Dermis blood vessel endothelial cell (primary cell): ENCODE measurements around the gene ZFHX2. TPM values are rescaled to one million over a fixed set of nuclear protein-coding genes. Genes with fewer than 3 reads are reported as not detected.

Experiments used
- DNase-seq: peaks from one replicate; pipeline ENCODE4 v3.0.0; 2010
- total RNA-seq: library from RNA; depleted of rRNA; stranded (reverse); fragments of >200 nt; gene quantifications from 2 replicates; pipeline ENCODE4 v1.2.3, GENCODE V29; 2014

The ZFHX2 gene
- total RNA-seq, 1 donor from 2014 or later: 0.17 TPM

GRCh38 chr14:23572524-23572828 is 20.9 kb upstream of the ZFHX2 start:
- DNase-seq: no peak

DNA sequence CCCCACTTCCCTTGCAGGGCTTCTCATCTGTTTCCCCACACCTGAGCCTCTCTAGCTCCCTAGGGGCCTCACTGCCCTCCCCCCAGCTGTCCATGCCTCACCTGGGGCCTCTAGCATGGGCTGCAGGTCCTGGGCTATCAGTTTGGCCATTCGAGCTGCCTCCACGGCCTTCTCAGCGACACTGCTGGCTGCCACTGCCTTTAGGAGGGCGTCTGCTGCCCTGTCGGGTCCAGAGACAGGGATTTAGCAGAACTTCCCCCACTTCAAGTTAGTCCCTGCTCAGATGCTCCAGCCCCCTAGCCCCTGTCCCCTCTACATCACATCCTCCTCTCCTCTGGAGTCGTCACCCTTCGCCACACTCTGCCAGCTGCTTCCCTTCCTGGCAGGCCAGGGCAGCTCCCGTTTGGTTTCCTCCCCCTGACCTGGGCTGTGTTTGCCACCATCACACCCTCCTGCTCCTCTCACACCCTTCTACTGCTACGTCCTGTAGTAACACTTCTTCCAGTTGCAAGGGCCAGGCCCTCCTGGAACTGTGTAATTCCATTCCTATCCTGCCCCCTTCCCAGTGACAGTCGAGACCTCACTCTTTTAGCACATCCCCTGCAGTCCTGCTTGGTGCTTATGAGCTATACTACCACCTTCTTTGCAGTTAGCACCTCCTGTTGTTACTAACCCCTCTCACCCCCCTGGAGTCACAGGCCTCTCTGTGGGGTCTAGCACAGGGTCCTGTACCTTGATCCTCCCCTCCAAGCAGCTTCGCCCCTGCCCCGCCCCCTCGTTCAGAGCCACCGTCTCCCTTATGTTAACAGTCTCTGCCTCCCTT is 20.3 kb upstream of the ZFHX2 start:
- DNase-seq: no peak

DNA sequence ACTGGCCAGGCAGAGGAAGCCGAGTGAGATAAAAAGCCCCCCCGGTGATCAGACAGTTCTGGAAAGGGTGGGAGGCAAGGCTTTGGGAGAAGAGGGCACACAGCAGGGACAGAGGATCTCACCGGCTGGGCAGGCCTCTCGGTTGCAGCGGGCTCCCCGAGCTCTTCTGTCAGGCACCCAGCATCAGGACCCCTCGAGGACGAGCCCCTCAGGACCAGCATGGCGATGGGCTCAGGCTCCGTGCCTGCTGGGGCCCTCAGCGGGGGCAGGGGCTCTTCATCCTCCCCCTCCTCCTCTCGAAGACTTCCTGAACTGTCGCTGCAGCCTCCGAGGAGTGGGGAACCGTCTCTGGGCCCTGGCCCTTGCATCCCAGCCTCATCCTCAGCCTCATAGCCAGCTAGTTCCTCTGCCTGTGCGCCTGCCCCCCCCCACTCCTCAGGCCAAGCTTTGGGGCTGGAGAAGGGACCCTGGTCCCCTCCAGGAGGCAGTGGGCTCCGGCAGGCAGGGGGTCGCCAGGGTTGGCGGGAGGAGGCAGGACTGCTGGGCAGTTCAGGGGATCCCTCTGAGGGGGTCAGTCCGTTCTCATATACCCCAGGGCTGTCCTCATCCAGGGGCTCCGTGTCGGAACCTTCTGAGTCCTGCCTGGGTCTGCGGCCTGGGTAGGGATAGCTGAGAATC is 19.4 kb upstream of the ZFHX2 start:
- DNase-seq: no peak

DNA sequence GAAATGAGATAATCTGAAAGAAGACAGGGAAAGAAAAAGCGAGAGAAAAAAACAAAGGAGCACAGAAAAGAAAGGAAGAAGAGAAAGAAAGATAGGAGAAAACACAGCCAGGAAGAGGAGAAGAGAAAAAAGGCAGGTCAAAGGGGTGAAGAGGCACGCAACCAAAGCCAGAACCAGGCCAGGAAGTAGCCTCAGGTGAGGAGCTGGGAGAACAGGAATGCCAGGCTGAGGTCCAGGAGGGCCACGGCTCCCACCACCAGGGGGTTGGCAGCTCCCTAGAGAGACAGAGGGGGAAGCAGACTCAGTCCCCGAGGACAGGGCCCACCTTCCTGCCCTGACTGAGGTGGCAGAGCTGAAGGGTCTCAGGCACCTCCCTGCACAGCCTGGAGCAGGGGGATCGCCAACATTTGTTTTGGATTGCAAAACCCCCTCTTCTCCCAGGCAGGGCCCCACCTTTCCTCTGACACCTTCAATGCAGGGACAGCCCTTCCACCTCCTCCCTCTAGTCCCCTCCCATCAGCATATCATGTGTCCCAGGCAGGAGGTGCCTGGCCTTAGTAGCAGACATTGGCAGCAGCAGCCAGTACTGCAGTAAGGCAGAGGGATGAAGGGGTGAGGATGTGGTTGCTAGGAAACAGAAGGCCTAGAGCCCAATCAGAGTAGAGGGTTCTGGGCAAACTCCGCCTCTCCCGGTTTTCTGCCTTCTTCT is 18.0 kb upstream of the ZFHX2 start:
- no peak for DNase-seq

GRCh38 chr14:23568600-23569331 is 17.2 kb upstream of the ZFHX2 start:
- peak; percentile 42 for DNase-seq

DNA sequence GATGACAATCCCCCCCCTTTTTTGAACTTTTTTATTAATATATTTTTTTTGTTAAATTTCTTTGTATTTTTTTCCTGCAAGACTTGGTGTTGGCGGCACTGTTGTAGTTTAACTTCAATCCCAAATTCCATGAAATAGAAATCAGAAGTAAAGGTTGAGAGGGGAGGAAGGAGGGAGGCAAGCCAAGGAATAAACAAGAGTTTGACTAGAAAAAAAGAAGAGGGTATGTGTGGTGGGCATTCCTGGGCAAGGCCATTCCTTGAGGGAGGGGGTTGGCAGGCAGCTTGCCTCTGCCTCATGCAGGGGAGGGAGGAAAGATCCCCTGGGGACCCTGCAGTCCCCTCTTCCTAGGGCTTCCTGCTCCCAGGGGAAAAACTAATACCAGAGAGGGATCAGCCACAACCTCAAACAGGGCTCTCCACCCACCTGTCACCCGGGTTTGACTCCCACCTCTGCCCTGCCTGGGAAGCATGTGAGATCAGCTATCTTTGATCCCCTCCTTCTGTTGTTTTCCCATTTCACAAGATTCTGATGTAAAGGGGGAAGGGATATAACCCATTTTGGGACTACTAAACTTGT is 16.5 kb upstream of the ZFHX2 start:
- DNase-seq: no peak

DNA sequence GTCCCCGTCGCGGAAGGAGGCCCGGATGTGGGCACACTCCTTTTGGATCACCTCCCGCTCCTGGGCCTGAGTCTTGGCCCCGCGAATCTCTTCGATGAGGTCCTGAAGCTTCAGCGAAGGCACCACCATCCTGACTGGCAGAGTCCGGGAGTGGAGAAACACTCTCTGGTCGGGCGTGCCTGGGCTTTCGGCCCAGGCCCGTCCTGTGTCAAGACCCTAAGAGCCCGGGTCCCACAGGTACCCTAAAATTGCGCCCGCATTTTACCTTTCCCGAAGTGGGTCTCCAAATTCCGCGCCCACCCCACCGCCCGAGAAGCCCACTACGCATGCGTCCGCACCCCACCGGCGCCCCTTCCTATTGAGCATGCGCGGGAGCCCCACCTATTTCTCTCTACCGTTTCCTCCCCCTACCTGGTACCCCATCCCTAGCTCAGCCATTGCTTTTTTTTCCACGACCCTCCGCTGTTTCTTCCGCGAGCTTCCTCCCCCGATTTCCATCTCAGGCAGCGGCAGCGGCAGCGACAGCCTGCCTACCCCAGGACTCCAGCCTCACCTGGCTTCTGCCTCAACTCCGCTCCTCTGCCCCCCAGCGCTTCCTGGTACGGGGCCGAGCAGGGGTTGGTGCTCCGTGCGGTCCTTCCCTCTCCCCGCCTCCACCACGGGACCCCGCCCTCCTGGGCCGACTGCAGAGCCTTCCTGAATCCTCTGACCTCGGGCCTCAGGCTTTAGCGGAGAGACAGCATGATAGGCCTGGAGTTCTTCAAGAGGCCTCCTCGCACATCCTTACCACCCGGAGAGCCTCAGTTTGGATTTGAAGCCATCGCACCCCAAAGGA is 15.8 kb upstream of the ZFHX2 start, which contains the start of gene AP1G2:
Gene AP1G2, minus strand, starts transcription at position 606 of the 835 bp plus-strand sequence. Its CDS starts 477 bp downstream, at position 129.
- peak; percentile 67 for DNase-seq

DNA sequence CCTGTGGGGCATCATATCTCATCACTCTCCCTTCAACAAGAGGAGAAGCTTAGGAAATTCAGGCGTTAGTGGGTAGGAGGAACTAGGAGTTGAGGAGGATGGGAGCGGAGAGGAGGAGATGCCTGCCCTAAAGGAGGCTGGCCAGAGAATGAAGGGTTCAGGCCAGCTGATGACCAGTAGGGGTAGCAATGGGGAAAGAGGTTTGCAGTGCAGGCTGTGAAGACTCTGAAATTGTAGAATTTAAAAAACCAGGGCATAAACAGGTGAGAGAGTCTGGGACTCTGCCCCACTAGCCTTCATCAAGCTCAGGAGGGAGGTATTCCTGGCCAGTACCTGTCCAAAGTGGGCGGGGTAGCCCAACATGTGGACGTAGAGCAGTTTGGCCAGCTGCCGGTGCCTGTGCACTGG is 15.2 kb upstream of the ZFHX2 start:
- peak; percentile 39 for DNase-seq

GRCh38 chr14:23566112-23566777 is 14.7 kb upstream of the ZFHX2 start:
- DNase-seq: no peak

- DNase-seq: no peak
Observed at GRCh38 chr14:23565626-23566025, 14.1 kb upstream of the ZFHX2 start.

GRCh38 chr14:23564876-23565275 is 13.3 kb upstream of the ZFHX2 start:
- no peak for DNase-seq

DNA sequence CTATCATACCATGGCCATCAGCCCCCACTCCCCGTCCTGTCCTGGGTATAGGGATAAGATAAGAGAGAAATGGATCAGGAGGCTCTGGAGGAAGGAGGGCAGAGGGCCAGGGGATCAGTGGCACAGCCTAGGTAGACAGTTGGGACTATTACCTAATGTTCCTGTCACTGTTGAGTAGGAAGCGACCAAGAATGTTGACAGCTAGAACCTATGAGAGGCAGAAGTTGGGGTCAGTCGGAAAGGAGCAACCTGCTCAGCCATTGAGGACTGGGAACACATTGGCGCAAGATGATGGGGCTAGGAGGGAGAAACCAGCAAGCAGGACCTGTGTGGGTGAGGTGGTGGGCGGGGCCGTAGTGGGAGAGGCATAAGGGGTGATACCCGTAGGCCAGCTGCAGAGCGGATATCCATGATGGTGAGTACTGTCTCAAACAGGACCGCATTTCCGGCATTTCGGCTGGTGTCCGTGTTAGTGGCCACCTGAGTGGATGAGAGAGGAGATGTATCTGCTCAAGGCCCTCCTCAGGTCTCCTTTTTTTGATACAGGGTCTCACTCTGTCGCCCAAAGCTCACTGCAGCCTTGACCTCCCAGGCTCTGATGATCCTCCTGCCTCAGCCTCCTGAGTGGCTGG is 12.7 kb upstream of the ZFHX2 start:
- no peak for DNase-seq

GRCh38 chr14:23563473-23564180 is 12.1 kb upstream of the ZFHX2 start:
- no peak for DNase-seq

GRCh38 chr14:23562822-23563472 is 11.4 kb upstream of the ZFHX2 start:
- peak; percentile 72 for DNase-seq

DNA sequence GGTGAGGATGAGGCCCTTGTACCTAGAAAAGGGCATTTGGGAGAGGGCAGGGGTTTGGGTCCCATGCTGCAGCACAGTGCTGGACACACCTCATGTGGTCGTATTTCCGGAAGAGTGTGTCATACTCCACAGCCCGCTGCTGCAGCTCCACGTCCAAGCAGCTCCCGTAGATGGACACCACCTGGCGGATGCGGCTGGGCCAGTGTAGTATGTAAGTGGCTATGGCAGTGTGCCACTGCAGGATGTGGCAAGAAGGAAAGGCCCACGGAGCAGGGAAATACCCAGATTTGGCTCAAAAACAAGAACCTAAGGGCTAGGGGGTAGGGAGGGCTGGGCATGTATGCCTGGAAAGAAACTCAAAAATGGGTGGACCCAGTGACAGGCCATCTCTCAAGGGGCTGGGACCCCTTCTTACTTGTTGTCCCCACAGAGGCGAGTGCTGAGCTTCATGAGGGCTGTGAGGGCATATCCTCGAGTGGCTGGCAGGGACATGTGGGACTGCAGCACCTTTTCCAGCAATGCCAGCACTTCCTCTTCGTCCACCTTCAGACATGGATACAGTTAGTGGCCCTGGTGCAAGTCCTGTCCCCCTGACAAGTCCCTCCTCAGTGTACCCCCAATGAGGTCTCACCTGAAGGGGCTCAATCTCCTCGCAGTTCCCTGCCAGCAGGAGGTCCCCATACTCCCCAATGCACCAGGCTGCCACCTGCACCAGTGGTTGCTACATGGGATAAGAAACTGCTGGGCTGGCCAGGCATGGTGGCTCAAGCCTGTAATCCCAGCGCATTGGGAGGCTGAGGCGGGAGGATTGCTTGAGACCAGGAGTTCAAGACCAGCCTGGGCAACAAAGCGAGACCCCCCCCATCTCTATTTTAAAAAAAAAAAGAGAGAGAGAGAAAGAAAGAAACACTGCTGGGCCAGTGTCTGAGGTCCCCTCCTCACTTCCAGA is 10.6 kb upstream of the ZFHX2 start:
- no peak for DNase-seq

DNA sequence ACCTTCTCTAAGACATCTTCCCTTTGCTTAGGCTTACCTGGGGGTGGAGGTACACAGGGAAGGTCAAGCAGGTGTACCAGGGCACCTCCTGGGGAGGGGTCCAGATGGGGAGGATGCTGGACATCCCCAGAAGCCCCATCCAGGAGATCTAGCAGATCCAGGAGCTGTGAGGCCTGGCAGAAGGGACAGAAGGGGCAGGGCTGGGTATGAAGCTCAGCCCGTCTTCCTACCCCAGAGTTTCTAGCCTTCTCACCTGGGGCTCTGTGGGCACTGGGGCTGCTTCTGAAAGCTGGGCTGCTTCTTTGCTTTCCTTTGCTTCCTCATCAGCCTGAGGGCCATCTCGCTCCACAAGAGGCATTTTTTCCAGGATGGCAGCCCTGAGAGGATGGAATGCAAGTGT is 9.7 kb upstream of the ZFHX2 start:
- no peak for DNase-seq

DNA sequence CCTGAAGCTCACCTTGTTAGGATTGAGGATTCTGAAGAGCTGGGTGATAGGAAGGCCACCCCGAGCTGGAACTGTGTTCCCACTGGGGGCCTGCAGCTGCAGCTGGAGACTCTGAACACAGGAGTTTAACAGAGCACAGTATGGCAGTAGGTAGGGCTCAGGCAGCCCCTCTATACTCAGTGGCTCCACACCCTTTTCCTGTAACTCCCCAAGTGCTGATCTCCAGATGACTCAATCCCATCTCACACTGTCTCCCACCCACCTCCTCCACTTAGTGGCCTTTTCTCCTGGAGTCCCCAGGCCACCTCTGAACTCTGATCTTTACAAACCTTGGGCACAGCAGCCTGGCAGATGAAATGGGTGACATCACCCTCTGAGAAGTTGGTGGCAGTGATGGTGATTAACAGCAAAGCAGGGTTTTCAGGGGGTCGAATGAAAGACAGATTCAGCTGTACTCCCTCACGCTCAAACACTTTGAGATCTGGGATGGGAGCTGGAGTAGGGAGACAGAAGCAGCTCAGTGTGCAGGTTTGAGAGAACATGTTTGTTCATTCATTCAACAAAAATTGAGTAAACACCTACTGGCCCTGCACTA is 8.5 kb upstream of the ZFHX2 start:
- no peak for DNase-seq
